Chondrocyte (in vitro differentiated cells): ENCODE results near the gene SYAP1. TPM values are rescaled to one million over a fixed set of nuclear protein-coding genes. Genes with fewer than 3 reads are reported as not detected.

Experiments
- DNase-seq: peaks from one replicate; pipeline ENCODE4 v3.0.0; 2021; ENCODE audit warnings: mixed read lengths, low spot score
- H3K27ac Mint-ChIP-seq: one replicate; pipeline ENCODE4 v1.8.0; 2021; ENCODE audit warnings: mild to moderate bottlenecking, moderate library complexity, mixed read lengths; ENCODE audit not compliant: unreplicated experiment
- H3K27me3 Mint-ChIP-seq: 2 replicates; pipeline ENCODE4 v1.8.0; 2021; ENCODE audit warnings: low read depth, mixed read lengths
- H3K36me3 Mint-ChIP-seq: 2 replicates; pipeline ENCODE4 v1.8.0; 2021; ENCODE audit warnings: low read depth, mixed read lengths
- H3K4me1 Mint-ChIP-seq: 2 replicates; pipeline ENCODE4 v1.8.0; 2021; ENCODE audit warnings: low read depth, mild to moderate bottlenecking, mixed read lengths
- H3K4me3 Mint-ChIP-seq: one replicate; pipeline ENCODE4 v1.8.0; 2021; ENCODE audit warnings: mild to moderate bottlenecking, moderate library complexity, mixed read lengths; ENCODE audit not compliant: unreplicated experiment
- H3K9me3 Mint-ChIP-seq: 2 replicates; pipeline ENCODE4 v1.8.0; 2021; ENCODE audit warnings: low read depth, mixed read lengths
- CTCF ChIP-seq: fragments of 200-600 bp; sonication (generic); IDR thresholded peaks from 2 replicates; pipeline ENCODE4 v1.5.0; 2021; ENCODE audit warnings: antibody characterized with exemption, mild to moderate bottlenecking, moderate library complexity
- total RNA-seq: library from RNA; stranded (reverse); gene quantifications from 3 replicates; pipeline ENCODE4 v1.2.1, GENCODE V29; 2021

Gene SYAP1
- total RNA-seq, 1 donor from 2014 or later: 53.3 TPM

GRCh38 chrX:16687514-16687913, 31.9 kb upstream of the SYAP1 start:
- no peak overlapping the region for H3K4me3 Mint-ChIP-seq
- TF ChIP-seq CTCF: no peak
- H3K27me3 Mint-ChIP-seq: no peaks in the 10 kb centered on the region
- DNase-seq: no peak
- H3K36me3 Mint-ChIP-seq: peaks cover 21% of the 10 kb centered on the region
- H3K27ac Mint-ChIP-seq: peak overlapping the region; percentile 58
- H3K9me3 Mint-ChIP-seq: no peaks in the 10 kb centered on the region
- peaks cover 15% of the 10 kb centered on the region for H3K4me1 Mint-ChIP-seq

- no peaks in the 10 kb centered on the region for H3K27me3 Mint-ChIP-seq
- H3K9me3 Mint-ChIP-seq: no peaks in the 10 kb centered on the region
- no peak for DNase-seq
- peaks cover 31% of the 10 kb centered on the region for H3K36me3 Mint-ChIP-seq
- H3K4me3 Mint-ChIP-seq: no peak overlapping the region
- peak; percentile 94 for TF ChIP-seq CTCF
- no peaks in the 10 kb centered on the region for H3K4me1 Mint-ChIP-seq
- no peak overlapping the region for H3K27ac Mint-ChIP-seq
Measured at GRCh38 chrX:16695079-16695676, 24.2 kb upstream of the SYAP1 start.

GRCh38 chrX:16696956-16697355, 22.5 kb upstream of the SYAP1 start:
- H3K36me3 Mint-ChIP-seq: peaks cover 27% of the 10 kb centered on the region
- no peak for TF ChIP-seq CTCF
- no peak for DNase-seq
- peak overlapping the region; percentile 10 for H3K27ac Mint-ChIP-seq
- H3K4me3 Mint-ChIP-seq: no peak overlapping the region
- H3K4me1 Mint-ChIP-seq: no peaks in the 10 kb centered on the region
- no peaks in the 10 kb centered on the region for H3K9me3 Mint-ChIP-seq
- H3K27me3 Mint-ChIP-seq: no peaks in the 10 kb centered on the region

GRCh38 chrX:16699389-16699788, 20.0 kb upstream of the SYAP1 start:
- Mint-ChIP-seq H3K27me3 (no peaks in the 10 kb centered on the region), H3K9me3 (no peaks in the 10 kb centered on the region), H3K4me1 (no peaks in the 10 kb centered on the region), H3K4me3 (no peak overlapping the region), H3K36me3 (peaks cover 18% of the 10 kb centered on the region), H3K27ac (no peak overlapping the region)
- TF ChIP-seq CTCF: no peak
- no peak for DNase-seq

- no peak overlapping the region for H3K4me3 Mint-ChIP-seq
- peaks cover 18% of the 10 kb centered on the region for H3K36me3 Mint-ChIP-seq
Measured at GRCh38 chrX:16700734-16701133, 18.7 kb upstream of the SYAP1 start.

More at GRCh38 chrX:16700734-16701133, 18.7 kb upstream of the SYAP1 start:
- Mint-ChIP-seq H3K9me3 (no peaks in the 10 kb centered on the region), H3K27ac (no peak overlapping the region), H3K27me3 (no peaks in the 10 kb centered on the region), H3K4me1 (no peaks in the 10 kb centered on the region)
- no peak for DNase-seq
- no peak for TF ChIP-seq CTCF
